ENCODE results near the gene MORN1. TPM values are rescaled to one million over a fixed set of nuclear protein-coding genes. Genes with fewer than 3 reads are reported as not detected.

MORN1 gene
- total RNA-seq, 1 donor from 2014 or later = 4.5 TPM

- no peak overlapping the region for H3K4me3 ChIP-seq
- H3K36me3 ChIP-seq = peaks cover 65% of the 10 kb centered on the region
- H3K4me1 ChIP-seq = peaks cover 40% of the 10 kb centered on the region
- TF ChIP-seq, protein P1, sequence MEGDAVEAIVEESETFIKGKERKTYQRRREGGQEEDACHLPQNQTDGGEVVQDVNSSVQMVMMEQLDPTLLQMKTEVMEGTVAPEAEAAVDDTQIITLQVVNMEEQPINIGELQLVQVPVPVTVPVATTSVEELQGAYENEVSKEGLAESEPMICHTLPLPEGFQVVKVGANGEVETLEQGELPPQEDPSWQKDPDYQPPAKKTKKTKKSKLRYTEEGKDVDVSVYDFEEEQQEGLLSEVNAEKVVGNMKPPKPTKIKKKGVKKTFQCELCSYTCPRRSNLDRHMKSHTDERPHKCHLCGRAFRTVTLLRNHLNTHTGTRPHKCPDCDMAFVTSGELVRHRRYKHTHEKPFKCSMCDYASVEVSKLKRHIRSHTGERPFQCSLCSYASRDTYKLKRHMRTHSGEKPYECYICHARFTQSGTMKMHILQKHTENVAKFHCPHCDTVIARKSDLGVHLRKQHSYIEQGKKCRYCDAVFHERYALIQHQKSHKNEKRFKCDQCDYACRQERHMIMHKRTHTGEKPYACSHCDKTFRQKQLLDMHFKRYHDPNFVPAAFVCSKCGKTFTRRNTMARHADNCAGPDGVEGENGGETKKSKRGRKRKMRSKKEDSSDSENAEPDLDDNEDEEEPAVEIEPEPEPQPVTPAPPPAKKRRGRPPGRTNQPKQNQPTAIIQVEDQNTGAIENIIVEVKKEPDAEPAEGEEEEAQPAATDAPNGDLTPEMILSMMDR (IDR thresholded peaks at IDR 0.05; ENCODE audit: borderline replicate concordance) = no peak
- no peak overlapping the region for H3K27ac ChIP-seq (replicated peaks)
- DNase-seq = no peak
- intact Hi-C loops (cut with micrococcal nuclease) = no loop called here
- H3K27me3 ChIP-seq (ENCODE audit: low read depth) = no peaks in the 10 kb centered on the region
- no peaks in the 10 kb centered on the region for H3K9me3 ChIP-seq (replicated peaks)
Observed at GRCh38 chr1:2396476-2396875, 5.1 kb upstream of the MORN1 start.

DNA sequence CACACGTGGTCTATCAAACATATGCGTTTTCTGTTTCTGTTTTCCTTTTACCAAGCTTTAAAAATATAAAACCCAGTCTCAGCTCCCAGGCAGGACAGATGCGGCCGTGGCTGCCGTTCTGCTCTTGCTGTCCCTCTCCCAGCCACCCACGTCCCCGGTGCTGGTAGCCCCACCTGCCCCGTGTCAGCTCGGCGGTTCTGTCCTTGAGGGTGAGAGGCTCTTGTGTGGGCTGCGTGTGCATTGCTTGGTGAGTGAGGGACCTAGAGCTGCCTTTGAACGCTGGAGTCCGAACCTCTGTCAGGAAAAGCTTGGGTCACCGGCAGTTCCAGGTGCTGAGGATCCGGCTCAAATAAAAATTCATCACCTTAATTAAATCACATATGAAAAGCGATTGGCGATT lies 4.7 kb upstream of the MORN1 start:
- TF ChIP-seq, protein P1 (IDR thresholded peaks at IDR 0.05; ENCODE audit: borderline replicate concordance) = no peak
- no peak for DNase-seq
- Histone ChIP-seq H3K9me3 (replicated peaks) (no peaks in the 10 kb centered on the region), H3K36me3 (peaks cover 63% of the 10 kb centered on the region), H3K4me3 (no peak overlapping the region), H3K27me3 (ENCODE audit: low read depth) (no peaks in the 10 kb centered on the region), H3K27ac (replicated peaks) (no peak overlapping the region), H3K4me1 (peaks cover 43% of the 10 kb centered on the region)
- intact Hi-C loops (cut with micrococcal nuclease) = no loop called here

DNA sequence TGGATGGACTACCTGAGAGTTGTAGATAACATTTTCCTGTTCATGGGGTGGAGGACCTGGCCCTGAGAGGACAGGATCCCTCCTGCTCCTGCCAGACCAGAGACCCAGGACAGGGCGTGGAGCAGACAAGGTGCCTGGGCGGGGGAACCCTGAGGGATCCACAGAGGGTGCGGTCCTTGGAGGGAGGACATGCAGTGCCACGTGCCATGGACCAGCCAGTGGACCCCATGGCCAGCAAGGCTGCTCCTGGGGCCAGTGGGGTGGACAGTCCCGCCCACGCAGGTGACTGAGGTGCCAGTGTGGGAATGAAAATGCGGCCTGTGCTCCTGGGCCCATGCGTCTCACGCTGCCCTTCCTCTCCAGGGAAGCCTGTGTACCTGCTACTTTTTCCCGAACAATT lies 3.9 kb upstream of the MORN1 start:
- intact Hi-C loops (cut with micrococcal nuclease) = no loop called here
- H3K9me3 ChIP-seq (replicated peaks) = no peaks in the 10 kb centered on the region
- H3K4me1 ChIP-seq = peaks cover 51% of the 10 kb centered on the region
- TF ChIP-seq, protein P1 (IDR thresholded peaks at IDR 0.05; ENCODE audit: borderline replicate concordance) = no peak
- no peak overlapping the region for H3K4me3 ChIP-seq
- H3K27ac ChIP-seq (replicated peaks) = no peak overlapping the region
- no peak for DNase-seq
- H3K36me3 ChIP-seq = peaks cover 56% of the 10 kb centered on the region
- no peaks in the 10 kb centered on the region for H3K27me3 ChIP-seq (ENCODE audit: low read depth)

GRCh38 chr1:2394761-2395160 lies 3.4 kb upstream of the MORN1 start:
- DNase-seq = no peak
- intact Hi-C loops (cut with micrococcal nuclease) = no loop called here
- H3K36me3 ChIP-seq = peaks cover 51% of the 10 kb centered on the region

GRCh38 chr1:2394220-2394619 lies 2.9 kb upstream of the MORN1 start:
- DNase-seq = no peak
- H3K27me3 ChIP-seq (ENCODE audit: low read depth) = no peaks in the 10 kb centered on the region
- H3K4me3 ChIP-seq = no peak overlapping the region
- TF ChIP-seq, protein P1 (IDR thresholded peaks at IDR 0.05; ENCODE audit: borderline replicate concordance) = no peak
- intact Hi-C loops (cut with micrococcal nuclease) = no loop called here
- peaks cover 46% of the 10 kb centered on the region for H3K36me3 ChIP-seq
- no peak overlapping the region for H3K27ac ChIP-seq (replicated peaks)
- no peaks in the 10 kb centered on the region for H3K9me3 ChIP-seq (replicated peaks)
- H3K4me1 ChIP-seq = peaks cover 52% of the 10 kb centered on the region

More at GRCh38 chr1:2394761-2395160, 3.4 kb upstream of the MORN1 start:
- H3K9me3 ChIP-seq (replicated peaks) = no peaks in the 10 kb centered on the region
- peaks cover 52% of the 10 kb centered on the region for H3K4me1 ChIP-seq
- TF ChIP-seq, protein P1 (IDR thresholded peaks at IDR 0.05; ENCODE audit: borderline replicate concordance) = no peak
- H3K27me3 ChIP-seq (ENCODE audit: low read depth) = no peaks in the 10 kb centered on the region
- H3K4me3 ChIP-seq = no peak overlapping the region
- H3K27ac ChIP-seq (replicated peaks) = no peak overlapping the region

DNA sequence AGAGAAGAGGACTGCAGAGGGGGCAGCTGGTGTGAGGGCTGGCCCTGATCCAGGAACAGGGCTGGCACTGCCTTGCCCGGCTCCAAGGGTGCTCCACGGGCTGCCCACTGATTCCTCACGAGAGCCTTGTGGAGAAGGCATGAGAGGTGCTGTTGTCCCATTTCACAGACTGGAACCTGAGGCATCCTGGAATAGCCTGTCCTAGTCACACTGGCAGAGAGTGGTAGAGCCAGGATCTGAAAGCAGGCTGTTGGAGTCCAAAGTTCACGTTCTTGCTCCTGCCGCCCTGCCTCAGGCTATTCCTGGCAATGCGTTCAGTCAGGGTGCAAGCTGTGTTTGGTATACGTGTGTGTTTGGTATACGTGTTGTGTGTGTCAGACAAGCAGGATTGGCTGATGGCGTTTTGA lies 2.1 kb upstream of the MORN1 start:
- H3K27me3 ChIP-seq (ENCODE audit: low read depth) = no peaks in the 10 kb centered on the region
- peaks cover 38% of the 10 kb centered on the region for H3K36me3 ChIP-seq
- intact Hi-C loops (cut with micrococcal nuclease) = no loop called here
- H3K9me3 ChIP-seq (replicated peaks) = no peaks in the 10 kb centered on the region
- TF ChIP-seq, protein P1 (IDR thresholded peaks at IDR 0.05; ENCODE audit: borderline replicate concordance) = no peak
- no peak for DNase-seq
- no peak overlapping the region for H3K27ac ChIP-seq (replicated peaks)
- H3K4me3 ChIP-seq = peak overlapping the region; percentile 91
- peaks cover 52% of the 10 kb centered on the region for H3K4me1 ChIP-seq

All from left ventricle myocardium inferior (tissue), 1 donor.